Trophoblast cell (in vitro differentiated cells and primary cell): ENCODE data around the gene S1PR5.
A peak's percentile ranks its signal among the peaks of the same experiment; 100 is the strongest.

Source experiments
- DNase-seq, 2 donors: peaks; one replicate each; pipeline ENCODE4 v3.0.0-alpha.2; 2016
- H2AFZ ChIP-seq: 2 replicates; pipeline ENCODE4 v1.6.1; 2013; ENCODE audit warnings: low read length, moderate library complexity, mild to moderate bottlenecking; ENCODE audit not compliant: insufficient read depth, poor library complexity
- H2AK5ac ChIP-seq: 2 replicates; pipeline ENCODE4 v1.6.1; 2013; ENCODE audit warnings: mild to moderate bottlenecking, low read length
- H2BK120ac ChIP-seq: 2 replicates; pipeline ENCODE4 v1.6.1; 2013; ENCODE audit warnings: low read length, mild to moderate bottlenecking, moderate library complexity; ENCODE audit not compliant: insufficient read depth, poor library complexity
- H2BK12ac ChIP-seq: 2 replicates; pipeline ENCODE4 v1.6.1; 2013; ENCODE audit warnings: mild to moderate bottlenecking, low read length, moderate library complexity
- H2BK5ac ChIP-seq: 2 replicates; pipeline ENCODE4 v1.6.1; 2013; ENCODE audit warnings: low read length, low read depth, moderate library complexity, mild to moderate bottlenecking; ENCODE audit not compliant: poor library complexity
- H3K14ac ChIP-seq: 2 replicates; pipeline ENCODE4 v1.6.1; 2013; ENCODE audit warnings: mild to moderate bottlenecking, low read length
- H3K18ac ChIP-seq: 2 replicates; pipeline ENCODE4 v1.6.1; 2013; ENCODE audit warnings: mild to moderate bottlenecking, low read length
- H3K23ac ChIP-seq: 2 replicates; pipeline ENCODE4 v1.6.1; 2013; ENCODE audit warnings: low read length
- H3K27ac ChIP-seq: 2 replicates; pipeline ENCODE4 v1.5.1; 2013; ENCODE audit warnings: low read depth, mild to moderate bottlenecking, inconsistent platforms, low read length, moderate library complexity
- H3K27me3 ChIP-seq: 2 replicates; pipeline ENCODE4 v1.6.1; 2013; ENCODE audit warnings: inconsistent platforms, mild to moderate bottlenecking, low read length, moderate library complexity; ENCODE audit not compliant: insufficient read depth
- H3K36me3 ChIP-seq, 2 experiments: 1 replicate in 1 of 2; 2 replicates in 1 of 2; pipeline ENCODE4 v1.6.1; 2013; ENCODE audit warnings: low read length in 2 of 2, mild to moderate bottlenecking in 2 of 2, moderate library complexity in 1 of 2; ENCODE audit not compliant: insufficient read depth in 2 of 2, control insufficient read depth in 1 of 2
- H3K4ac ChIP-seq: 2 replicates; pipeline ENCODE4 v1.6.1; 2013; ENCODE audit warnings: low read depth, mild to moderate bottlenecking, low read length, moderate library complexity
- H3K4me1 ChIP-seq, 2 experiments: 1 replicate in 1 of 2; 2 replicates in 1 of 2; pipeline ENCODE4 v1.6.1; 2013; ENCODE audit warnings: low read length in 2 of 2, mild to moderate bottlenecking in 2 of 2, moderate library complexity in 1 of 2; ENCODE audit not compliant: insufficient read depth in 2 of 2, control insufficient read depth in 1 of 2
- H3K4me2 ChIP-seq: 2 replicates; pipeline ENCODE4 v1.6.1; 2013; ENCODE audit warnings: inconsistent platforms, mild to moderate bottlenecking, low read length, moderate library complexity
- H3K4me3 ChIP-seq: 2 replicates; pipeline ENCODE4 v1.5.1; 2013; ENCODE audit warnings: mild to moderate bottlenecking, low read depth, low read length, inconsistent platforms
- H3K79me1 ChIP-seq: one replicate; pipeline ENCODE4 v1.6.1; 2013; ENCODE audit warnings: low read length
- H3K79me2 ChIP-seq: 2 replicates; pipeline ENCODE4 v1.6.1; 2013; ENCODE audit warnings: low read length, mild to moderate bottlenecking; ENCODE audit not compliant: control insufficient read depth, insufficient read depth, poor library complexity
- H3K9ac ChIP-seq: 2 replicates; pipeline ENCODE4 v1.6.1; 2013; ENCODE audit warnings: mild to moderate bottlenecking, low read length
- H3K9me3 ChIP-seq: 2 replicates; pipeline ENCODE4 v1.6.1; 2013; ENCODE audit warnings: low read depth, mild to moderate bottlenecking, control low read depth, inconsistent platforms, low read length; ENCODE audit not compliant: insufficient read depth
- H4K12ac ChIP-seq: 2 replicates; pipeline ENCODE4 v1.6.1; 2013; ENCODE audit warnings: low read depth, mild to moderate bottlenecking, low read length, moderate library complexity
- H4K8ac ChIP-seq: 2 replicates; pipeline ENCODE4 v1.6.1; 2013; ENCODE audit warnings: low read depth, mild to moderate bottlenecking, low read length, moderate library complexity
- H4K91ac ChIP-seq: one replicate; pipeline ENCODE4 v1.6.1; 2013; ENCODE audit warnings: low read depth, mild to moderate bottlenecking, low read length, moderate library complexity
- WGBS: extraction: QIAGEN DNeasy Blood & Tissue Kit; methylation state at CpG from one replicate; pipeline ENCODE4 v1.1.7; 2013; ENCODE audit warnings: missing lambda C conversion rate; ENCODE audit not compliant: insufficient read length, insufficient coverage; ENCODE audit errors: extremely low coverage; 5-methylcytosine and 5-hydroxymethylcytosine counted together

Gene S1PR5

DNA sequence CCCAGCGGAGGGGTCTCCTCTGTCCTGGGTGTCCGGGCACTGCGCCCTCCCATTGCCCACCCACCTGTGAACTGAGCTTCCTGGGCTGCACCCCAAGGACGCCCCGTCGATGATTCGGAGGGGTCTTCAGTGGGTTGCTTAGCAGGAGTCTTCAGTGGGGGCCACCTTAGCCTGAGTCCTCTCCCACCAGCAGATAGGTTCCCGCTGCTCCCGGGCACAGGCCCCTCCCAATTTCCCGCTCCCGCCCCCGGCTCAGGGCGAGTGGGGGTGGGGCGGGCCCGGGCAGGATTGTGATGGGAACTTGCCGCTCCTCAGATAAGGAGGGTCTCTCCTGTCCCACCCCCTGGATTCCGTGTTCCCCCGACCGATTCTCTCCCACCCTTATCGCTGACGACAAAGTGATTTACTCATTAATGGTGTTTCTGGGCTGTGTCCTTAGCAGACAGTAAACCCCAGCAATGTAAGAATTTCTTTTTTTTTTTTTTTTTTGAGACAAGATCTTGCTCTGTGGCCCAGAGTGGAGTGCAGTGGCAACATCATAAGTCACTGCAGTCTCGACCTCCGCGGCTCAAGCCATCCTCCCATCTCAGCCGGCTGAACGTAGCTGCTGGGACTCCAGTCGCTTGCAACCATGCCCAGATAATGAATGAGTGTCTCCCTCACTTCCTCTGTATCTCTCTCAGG is 655 bp upstream of the S1PR5 start:
- Histone ChIP-seq H3K79me1 (no peaks in the 10 kb centered on the region), H3K36me3 (no peaks in the 10 kb centered on the region), H3K27ac (no peak overlapping the region), H2BK5ac (no peak overlapping the region), H3K79me2 (peaks cover 2% of the 10 kb centered on the region), H3K23ac (no peak overlapping the region), H3K4me2 (peak overlapping the region; percentile 83), H2BK120ac (peak overlapping the region; percentile 46), H4K12ac (peak overlapping the region; percentile 41), H3K14ac (no peak overlapping the region), H3K4ac (no peak overlapping the region), H3K18ac (peak overlapping the region; percentile 55), H2AK5ac (peak overlapping the region; percentile 28), H2AFZ (peak overlapping the region; percentile 72), H3K9ac (no peak overlapping the region), H3K4me1 (peaks cover 5 to 10% of the 10 kb centered on the region in 2 experiments), H4K91ac (peak overlapping the region; percentile 53), H2BK12ac (peak overlapping the region; percentile 35), H4K8ac (peak overlapping the region; percentile 46), H3K4me3 (peak overlapping the region; percentile 61), H3K9me3 (peaks cover 4% of the 10 kb centered on the region), H3K27me3 (peaks cover 8% of the 10 kb centered on the region)
- no CpG with 5 or more reads among the region's 27 CpGs for WGBS
- DNase-seq, result peak in 1 of 2 donors; percentile 18

GRCh38 chr19:10516671-10517286 is 468 bp downstream of the S1PR5 start:
- Histone ChIP-seq H3K4me2 (peak overlapping the region; percentile 83), H4K12ac (no peak overlapping the region), H3K23ac (no peak overlapping the region), H3K4me3 (no peak overlapping the region), H3K4me1 (peaks cover 5 to 10% of the 10 kb centered on the region in 2 experiments), H3K27ac (no peak overlapping the region), H3K14ac (no peak overlapping the region), H4K8ac (peak overlapping the region; percentile 10), H2BK12ac (no peak overlapping the region), H3K79me1 (no peaks in the 10 kb centered on the region), H2AK5ac (no peak overlapping the region), H4K91ac (no peak overlapping the region), H3K9me3 (peaks cover 4% of the 10 kb centered on the region), H3K18ac (no peak overlapping the region), H3K36me3 (no peaks in the 10 kb centered on the region), H3K9ac (no peak overlapping the region), H2AFZ (peak overlapping the region; percentile 12), H3K79me2 (peaks cover 2% of the 10 kb centered on the region), H2BK120ac (no peak overlapping the region), H3K27me3 (peaks cover 8% of the 10 kb centered on the region), H3K4ac (no peak overlapping the region), H2BK5ac (no peak overlapping the region)
- no CpG with 5 or more reads among the region's 10 CpGs for WGBS
- no peak for DNase-seq

DNA sequence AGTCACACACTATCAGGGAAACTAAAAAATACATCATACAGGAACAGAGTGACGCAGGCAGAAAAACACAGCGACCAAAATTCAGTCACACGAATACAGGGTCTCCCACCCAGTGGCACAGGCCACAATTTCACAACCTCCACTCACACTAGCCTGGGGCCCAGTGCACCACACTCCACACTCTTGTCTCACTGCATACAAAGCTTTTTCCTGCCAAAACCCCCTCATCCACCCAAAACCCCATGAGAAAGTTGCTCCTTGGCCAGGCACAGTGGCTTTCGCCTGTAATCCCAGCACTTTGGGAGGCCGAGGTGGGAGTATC is 1.2 kb downstream of the S1PR5 start:
- WGBS, result no CpG with 5 or more reads among the region's 5 CpGs
- H3K27ac ChIP-seq, result no peak overlapping the region
- H4K8ac ChIP-seq, result no peak overlapping the region
- H4K91ac ChIP-seq, result no peak overlapping the region
- H3K36me3 ChIP-seq, result no peaks in the 10 kb centered on the region
- no peak overlapping the region for H3K14ac ChIP-seq
- peaks cover 5 to 10% of the 10 kb centered on the region in 2 experiments for H3K4me1 ChIP-seq
- H2AK5ac ChIP-seq, result no peak overlapping the region
- peaks cover 4% of the 10 kb centered on the region for H3K9me3 ChIP-seq
- H3K18ac ChIP-seq, result no peak overlapping the region
- no peak overlapping the region for H2BK120ac ChIP-seq
- no peak overlapping the region for H2AFZ ChIP-seq
- H2BK12ac ChIP-seq, result no peak overlapping the region
- H2BK5ac ChIP-seq, result no peak overlapping the region
- H3K79me2 ChIP-seq, result peaks cover 2% of the 10 kb centered on the region
- DNase-seq, result no peak
- no peaks in the 10 kb centered on the region for H3K79me1 ChIP-seq
- no peak overlapping the region for H3K23ac ChIP-seq
- no peak overlapping the region for H3K9ac ChIP-seq
- H3K4me2 ChIP-seq, result no peak overlapping the region
- H4K12ac ChIP-seq, result no peak overlapping the region
- no peak overlapping the region for H3K4ac ChIP-seq
- H3K4me3 ChIP-seq, result no peak overlapping the region
- peaks cover 8% of the 10 kb centered on the region for H3K27me3 ChIP-seq

GRCh38 chr19:10514211-10515145 is 2.8 kb downstream of the S1PR5 start:
- Histone ChIP-seq H3K14ac (no peak overlapping the region), H3K79me2 (peaks cover 2% of the 10 kb centered on the region), H3K4me1 (peaks cover 11 to 16% of the 10 kb centered on the region in 2 experiments), H2AK5ac (no peak overlapping the region), H3K4me2 (no peak overlapping the region), H2BK12ac (no peak overlapping the region), H2BK5ac (no peak overlapping the region), H3K79me1 (no peaks in the 10 kb centered on the region), H3K4ac (no peak overlapping the region), H3K27me3 (peaks cover 8% of the 10 kb centered on the region), H4K12ac (no peak overlapping the region), H3K23ac (no peak overlapping the region), H3K4me3 (peak overlapping the region; percentile 34), H3K27ac (no peak overlapping the region), H2AFZ (no peak overlapping the region), H3K18ac (no peak overlapping the region), H4K91ac (no peak overlapping the region), H3K9me3 (peaks cover 4% of the 10 kb centered on the region), H3K9ac (no peak overlapping the region), H3K36me3 (no peaks in the 10 kb centered on the region), H4K8ac (no peak overlapping the region), H2BK120ac (no peak overlapping the region)
- no CpG with 5 or more reads among the region's 107 CpGs for WGBS
- DNase-seq, result peak in 1 of 2 donors; percentile 27
